8988T (cell line): Measurements from ENCODE around the gene KRTAP1-5.
"Not testable (repeated sequence)": the region's sequence is repeated elsewhere in the genome, so short reads cannot be mapped to it uniquely, and the experiment has no call there.

Experiments used
- DNase-seq: peaks from one replicate; pipeline ENCODE4 v3.0.0; 2011

Gene KRTAP1-5

GRCh38 chr17:41046735-41047465, 19.9 kb upstream of the KRTAP1-5 start, which contains the start of gene KRTAP2-1:
KRTAP2-1 (minus strand) TSS chr17:41047316; CDS start chr17:41047267, 49 bp downstream.
- DNase-seq: not testable (repeated sequence)

GRCh38 chr17:41042953-41043352, 15.9 kb upstream of the KRTAP1-5 start:
- DNase-seq: no peak

DNA sequence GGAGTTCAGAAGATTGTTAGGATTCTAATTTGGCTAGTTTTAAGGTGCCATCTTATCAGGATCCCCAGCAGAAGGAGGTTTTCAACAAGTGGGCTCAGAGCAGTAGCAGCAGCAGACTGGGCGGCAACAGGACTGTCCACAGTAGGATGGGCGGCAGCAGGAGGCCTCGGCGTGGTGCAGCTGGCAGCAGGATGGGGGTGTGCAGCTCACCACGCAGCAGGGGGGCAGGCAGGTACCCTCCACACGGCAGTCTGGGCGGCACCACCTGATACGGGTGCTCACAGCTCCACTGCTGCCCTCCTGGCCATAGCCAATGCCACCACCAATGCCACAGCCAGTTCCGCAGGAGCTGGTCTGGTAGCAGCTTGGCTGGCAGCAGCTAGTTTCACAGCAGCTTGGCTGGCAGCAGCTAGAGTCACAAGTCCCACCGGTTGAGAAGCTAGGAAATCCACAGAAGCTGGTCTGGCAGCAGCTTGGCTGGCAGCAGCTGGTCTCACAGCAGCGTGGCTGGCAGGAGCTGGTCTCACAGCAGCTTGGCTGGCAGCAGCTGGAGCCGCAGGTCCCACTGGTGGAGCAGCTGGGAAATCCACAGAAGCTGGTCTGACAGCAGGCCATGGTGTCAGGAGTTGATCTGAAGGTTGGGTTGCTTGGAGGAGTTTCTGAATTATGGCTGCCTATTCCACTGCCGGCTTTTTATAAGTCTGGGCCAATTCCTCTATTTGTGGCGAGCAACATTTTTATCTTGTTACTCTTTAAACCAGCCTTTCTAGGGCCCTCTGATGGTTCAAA, 14.0 kb upstream of the KRTAP1-5 start, which contains the start of gene KRTAP1-1:
TSS of gene KRTAP1-1 (minus strand) at position 668 of the 789 bp plus-strand sequence. CDS start at position 615, 53 bp downstream.
- DNase-seq: not testable (repeated sequence)

- no peak for DNase-seq
These were observed 10.9 kb upstream of the KRTAP1-5 start for GRCh38 chr17:41037853-41038350.

DNA sequence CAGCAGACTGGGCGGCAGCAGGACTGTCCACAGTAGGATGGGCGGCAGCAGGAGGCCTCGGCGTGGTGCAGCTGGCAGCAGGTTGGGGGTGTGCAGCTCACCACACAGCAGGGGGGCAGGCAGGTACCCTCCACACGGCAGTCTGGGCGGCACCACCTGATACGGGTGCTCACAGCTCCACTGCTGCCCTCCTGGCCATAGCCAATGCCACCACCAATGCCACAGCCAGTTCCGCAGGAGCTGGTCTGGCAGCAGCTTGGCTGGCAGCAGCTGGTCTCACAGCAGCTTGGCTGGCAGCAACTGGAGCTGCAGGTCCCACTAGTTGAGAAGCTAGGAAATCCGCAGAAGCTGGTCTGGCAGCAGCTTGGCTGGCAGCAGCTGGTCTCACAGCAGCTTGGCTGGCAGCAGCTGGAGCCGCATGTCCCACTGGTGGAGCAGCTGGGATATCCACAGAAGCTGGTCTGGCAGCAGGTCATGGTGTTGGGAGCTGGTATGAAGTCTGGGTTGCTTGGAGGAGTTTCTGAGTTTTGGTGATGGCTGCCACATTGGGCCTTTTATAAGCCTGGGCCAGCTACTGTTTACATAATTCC, 7.4 kb upstream of the KRTAP1-5 start, which contains the start of gene KRTAP1-3:
TSS of gene KRTAP1-3 (minus strand) at position 529 of the 590 bp plus-strand sequence. CDS start at position 476, 53 bp downstream.
- DNase-seq: not testable (repeated sequence)

GRCh38 chr17:41029633-41030245, 2.7 kb upstream of the KRTAP1-5 start, which contains the start of gene KRTAP1-4:
KRTAP1-4 (minus strand) TSS chr17:41030195; CDS start chr17:41030078, 117 bp downstream.
- no peak for DNase-seq

GRCh38 chr17:41024697-41025096, 2.3 kb downstream of the KRTAP1-5 start:
- DNase-seq: no peak

- no peak for DNase-seq
These were observed 6.7 kb downstream of the KRTAP1-5 start for GRCh38 chr17:41020336-41020735.

DNA sequence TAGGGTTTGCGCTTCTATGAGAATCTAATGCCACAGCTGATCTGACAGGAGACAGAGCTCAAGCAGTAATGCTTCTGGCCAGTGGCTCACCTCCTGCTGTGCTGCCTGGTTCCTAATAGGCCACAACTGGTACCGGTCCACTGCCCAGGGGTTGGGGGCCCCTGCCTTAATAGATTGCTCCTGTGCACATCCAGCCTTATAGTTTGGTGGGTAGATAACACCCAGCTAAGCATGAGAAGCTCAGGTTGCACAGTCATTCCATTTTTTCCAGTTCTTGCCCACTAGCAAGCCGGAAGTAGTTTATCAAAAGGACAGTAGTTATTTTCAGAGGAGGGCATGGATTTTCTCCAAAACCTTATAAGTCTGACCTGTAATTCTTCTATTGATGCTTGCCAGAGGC, 7.6 kb downstream of the KRTAP1-5 start:
- DNase-seq: no peak

GRCh38 chr17:41018541-41018940, 8.5 kb downstream of the KRTAP1-5 start:
- DNase-seq: no peak

GRCh38 chr17:41016578-41017215, 10.3 kb downstream of the KRTAP1-5 start:
- no peak for DNase-seq

DNA sequence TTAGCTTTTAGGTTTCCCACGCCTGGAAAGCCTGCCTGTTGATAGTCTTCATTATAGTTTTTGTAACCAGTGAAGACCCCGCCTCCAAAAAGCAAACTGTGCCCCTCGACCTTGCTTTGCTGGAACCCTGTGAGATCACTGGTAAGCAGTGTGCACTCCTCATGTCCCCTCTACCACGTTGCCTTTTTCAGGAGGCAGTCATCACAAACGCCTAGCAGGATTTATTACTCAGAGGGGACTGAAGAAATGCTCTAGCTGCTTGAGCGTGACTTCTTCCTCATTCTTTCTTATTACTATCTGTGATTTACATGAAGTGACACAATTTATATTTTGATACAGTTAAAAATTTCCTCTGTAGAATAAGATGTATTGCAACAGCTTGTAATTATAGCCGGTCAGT, 11.6 kb downstream of the KRTAP1-5 start:
- no peak for DNase-seq

DNA sequence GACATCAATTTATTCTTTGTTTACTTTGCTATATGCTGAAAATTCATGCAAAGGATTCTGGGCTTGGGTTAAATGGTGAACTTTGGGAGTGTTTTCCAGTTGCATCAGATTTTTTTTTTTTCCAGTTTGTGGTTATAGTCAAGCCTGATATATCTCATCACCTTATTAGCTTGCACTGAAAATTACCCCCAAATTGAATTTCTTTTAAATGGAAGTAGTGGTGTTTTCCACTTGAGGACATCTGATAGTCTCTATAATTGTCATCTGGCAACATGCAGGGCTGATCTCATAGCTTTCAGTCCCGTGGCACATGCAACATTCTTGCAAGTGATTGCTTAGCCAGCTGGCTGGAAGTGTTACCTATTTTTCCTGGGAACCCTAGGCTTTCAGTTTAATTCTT, 13.4 kb downstream of the KRTAP1-5 start:
- DNase-seq: no peak

DNA sequence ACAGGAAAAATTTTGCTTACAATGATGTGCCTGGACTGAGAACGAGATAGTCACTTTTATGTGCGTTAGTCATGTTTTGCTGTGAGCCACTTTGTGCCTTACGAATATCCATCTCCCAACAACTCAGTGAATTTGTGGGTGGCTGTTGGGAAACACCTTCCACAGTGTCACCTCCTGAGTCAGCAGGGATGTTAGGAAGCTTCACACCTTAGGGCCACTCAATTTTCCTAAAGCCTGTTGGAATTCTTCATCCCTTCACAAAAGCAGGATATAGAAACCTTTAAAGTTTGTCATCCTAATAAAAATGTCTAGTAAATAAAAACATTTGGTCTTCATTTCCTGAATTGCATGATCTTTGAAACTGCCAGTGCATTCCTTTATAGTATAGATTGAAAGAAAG, 13.8 kb downstream of the KRTAP1-5 start:
- no peak for DNase-seq

GRCh38 chr17:41012326-41013120, 14.5 kb downstream of the KRTAP1-5 start:
- no peak for DNase-seq

DNA sequence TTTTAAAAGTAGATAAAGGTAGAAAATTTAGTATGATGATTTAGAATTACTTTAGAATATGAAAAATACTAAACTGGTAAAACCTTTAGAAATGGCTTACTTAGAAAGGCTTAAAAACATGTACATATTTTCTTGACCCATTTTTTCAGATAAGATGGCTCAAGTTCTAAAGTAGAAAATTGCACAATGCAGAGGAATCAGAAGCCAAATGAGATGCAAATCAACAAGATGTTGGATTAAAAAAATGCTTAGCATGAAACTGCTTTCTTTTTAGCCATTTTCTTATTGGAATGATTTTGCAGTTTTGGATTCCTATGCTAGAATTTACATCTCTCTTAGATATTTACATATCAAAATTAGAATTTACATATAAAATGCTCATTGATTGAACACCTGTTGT, 16.6 kb downstream of the KRTAP1-5 start:
- no peak for DNase-seq

GRCh38 chr17:41009936-41010335, 17.1 kb downstream of the KRTAP1-5 start:
- DNase-seq: no peak

GRCh38 chr17:41009301-41009760, 17.7 kb downstream of the KRTAP1-5 start:
- DNase-seq: no peak

GRCh38 chr17:41008811-41009210, 18.2 kb downstream of the KRTAP1-5 start, which contains the start of gene KRTAP3-1:
KRTAP3-1 (minus strand) TSS chr17:41009128; CDS start chr17:41009074, 54 bp downstream.
- no peak for DNase-seq

DNA sequence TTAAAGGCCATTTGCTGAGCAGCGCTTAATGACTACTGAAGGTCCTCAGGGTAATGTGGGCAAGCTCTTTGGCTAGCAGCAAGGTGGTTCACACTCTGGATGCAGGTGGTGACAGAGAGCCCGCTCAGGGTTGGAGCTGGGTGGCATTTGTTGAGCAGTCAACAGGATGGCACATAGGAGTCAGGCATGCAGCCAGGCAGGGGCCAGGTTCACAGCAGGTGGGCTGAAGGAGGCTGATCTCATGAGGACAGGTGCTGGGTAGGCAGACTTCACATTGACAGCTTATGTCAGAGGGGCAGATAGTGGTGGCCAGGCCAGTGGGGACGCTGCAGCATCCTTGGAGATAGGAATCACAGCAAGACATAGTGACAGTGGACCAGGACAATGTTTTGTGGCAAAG, 22.6 kb downstream of the KRTAP1-5 start:
- no peak for DNase-seq

- DNase-seq: no peak
These were observed 23.1 kb downstream of the KRTAP1-5 start for GRCh38 chr17:41003926-41004325.
